NCI-H1694 (cell line): Measurements from ENCODE around the gene UNC79.

Experiments used
- DNase-seq: peaks from one replicate; lab custom pipeline; 2025; lab: John Stamatoyannopoulos, UW

Gene UNC79

GRCh38 chr14:93663317-93663716 lies 232.6 kb downstream of the UNC79 start:
- DNase-seq: no peak

- DNase-seq: no peak
Measured at GRCh38 chr14:93665169-93665568, 234.4 kb downstream of the UNC79 start.

- DNase-seq: no peak
Measured at GRCh38 chr14:93669632-93670031, 238.9 kb downstream of the UNC79 start.

GRCh38 chr14:93674343-93674742 lies 243.6 kb downstream of the UNC79 start:
- no peak for DNase-seq

- no peak for DNase-seq
Measured at GRCh38 chr14:93675651-93676050, 244.9 kb downstream of the UNC79 start.

GRCh38 chr14:93676416-93676958 lies 245.7 kb downstream of the UNC79 start:
- DNase-seq: no peak

GRCh38 chr14:93682459-93682858 lies 251.7 kb downstream of the UNC79 start:
- no peak for DNase-seq

GRCh38 chr14:93683226-93683625 lies 252.5 kb downstream of the UNC79 start:
- no peak for DNase-seq

GRCh38 chr14:93685121-93685895 lies 254.6 kb downstream of the UNC79 start:
- DNase-seq: no peak

GRCh38 chr14:93686268-93686667 lies 255.5 kb downstream of the UNC79 start:
- no peak for DNase-seq

GRCh38 chr14:93688239-93688666 lies 257.5 kb downstream of the UNC79 start:
- no peak for DNase-seq

GRCh38 chr14:93688820-93689219 lies 258.1 kb downstream of the UNC79 start:
- DNase-seq: no peak

GRCh38 chr14:93690146-93690545 lies 259.4 kb downstream of the UNC79 start:
- DNase-seq: no peak

GRCh38 chr14:93691042-93691780 lies 260.5 kb downstream of the UNC79 start:
- no peak for DNase-seq

GRCh38 chr14:93693914-93694313 lies 263.2 kb downstream of the UNC79 start:
- no peak for DNase-seq

- no peak for DNase-seq
Measured at GRCh38 chr14:93700928-93701327, 270.2 kb downstream of the UNC79 start.

- DNase-seq: no peak
Measured at GRCh38 chr14:93701562-93701961, 270.8 kb downstream of the UNC79 start.

GRCh38 chr14:93702946-93703345 lies 272.2 kb downstream of the UNC79 start:
- DNase-seq: no peak

GRCh38 chr14:93703941-93704340 lies 273.2 kb downstream of the UNC79 start:
- DNase-seq: no peak

- DNase-seq: no peak
Measured at GRCh38 chr14:93705513-93706156, 274.9 kb downstream of the UNC79 start.

GRCh38 chr14:93706360-93706955 lies 275.7 kb downstream of the UNC79 start:
- DNase-seq: no peak

GRCh38 chr14:93707475-93707874 lies 276.7 kb downstream of the UNC79 start:
- DNase-seq: peak; percentile 22
